Stimulated activated CD8-positive, alpha-beta memory T cell treated with anti-CD3 and anti-CD28 coated beads, Interleukin-7, amount 100 ng/mL, for 4 hours (primary cell): ENCODE results near the gene ZNF764.
A peak's percentile ranks its signal among the peaks of the same experiment; 100 is the strongest.

ENCODE experiments used
- DNase-seq, 2 donors: peaks; one replicate each; pipeline ENCODE4 v3.0.0-alpha.2; 2020; ENCODE audit warnings: low read depth in 2 of 2

Gene ZNF764

DNA sequence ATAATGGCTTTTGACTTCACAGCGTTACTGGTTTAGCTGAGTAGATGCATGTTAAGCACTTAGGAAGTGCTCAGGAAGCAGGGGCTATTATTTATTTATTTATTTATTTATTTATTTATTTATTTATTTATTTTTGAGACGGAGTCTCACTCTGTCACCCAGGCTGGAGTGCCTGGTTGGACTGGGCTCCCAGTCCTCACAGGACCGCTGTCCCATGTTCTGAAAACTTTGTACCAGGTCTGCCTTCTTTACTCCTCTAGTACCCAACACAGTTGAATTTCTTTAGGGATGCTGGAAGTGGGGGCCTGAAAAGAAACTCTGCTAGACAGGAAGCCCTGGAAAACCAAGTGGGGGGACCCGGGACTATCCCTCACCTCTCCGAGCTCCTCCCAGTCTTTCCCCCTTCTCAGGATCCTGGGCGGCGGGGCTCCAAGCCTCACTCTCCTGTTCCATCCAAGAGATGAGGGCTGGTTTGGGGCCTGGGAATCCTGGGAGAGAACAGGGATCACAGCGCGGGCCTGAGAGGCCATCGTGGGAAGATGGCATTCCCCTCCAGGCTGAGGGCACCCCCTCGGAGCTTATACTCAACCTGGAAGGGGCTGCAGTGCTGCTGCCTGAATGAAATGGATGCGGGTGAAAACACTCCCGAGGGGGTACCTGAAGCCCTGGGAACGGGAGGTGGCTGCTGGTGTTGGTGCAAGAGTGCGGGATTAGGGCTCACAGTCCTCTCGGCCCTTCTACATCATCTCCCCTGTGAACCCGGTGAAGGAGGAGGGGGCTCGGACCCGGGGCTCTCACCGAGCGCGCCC is 12.7 kb upstream of the ZNF764 start:
- no peak for DNase-seq

DNA sequence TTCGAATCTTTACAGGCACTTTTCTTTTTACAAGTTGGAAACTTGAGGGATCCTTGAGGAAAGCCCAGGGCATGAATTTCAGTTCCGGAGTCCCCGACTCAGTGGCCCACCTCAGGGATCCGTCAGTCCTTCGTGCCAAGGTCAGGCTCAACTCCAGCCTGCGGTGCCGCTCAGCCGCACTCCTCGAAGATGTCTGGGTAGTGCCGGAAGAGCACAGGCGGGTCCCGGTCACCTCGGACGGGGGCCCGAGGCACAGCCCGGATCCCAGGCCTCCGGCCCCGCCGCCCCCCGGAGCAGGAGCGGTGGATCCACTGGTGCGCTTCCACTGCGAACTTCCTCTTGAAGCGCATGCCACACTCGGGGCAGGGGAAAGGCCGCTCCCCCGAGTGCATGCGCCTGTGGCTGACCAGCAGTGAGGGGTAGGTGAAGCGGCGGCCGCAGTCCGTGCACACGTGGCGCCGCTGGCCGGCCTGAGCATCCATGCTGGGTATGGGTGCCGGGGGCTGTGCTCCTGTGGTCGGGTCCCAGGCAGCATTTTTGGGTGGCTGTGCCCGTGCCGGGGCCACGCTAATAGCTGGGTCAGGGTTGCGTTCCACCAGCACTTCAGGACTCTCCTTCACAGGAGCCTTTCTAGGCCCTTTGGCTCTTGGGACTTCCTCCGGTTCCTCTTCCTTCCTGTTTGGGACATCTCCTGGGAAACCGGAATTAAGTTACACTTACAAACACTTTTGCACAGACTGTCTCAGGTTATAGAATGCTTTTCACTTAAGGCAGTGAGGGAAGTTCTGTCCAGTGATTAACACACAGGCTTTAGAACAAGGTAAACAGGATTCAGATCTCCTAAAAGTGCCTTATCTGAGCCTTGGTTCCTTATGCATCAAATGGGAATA is 11.8 kb upstream of the ZNF764 start:
- no peak for DNase-seq

DNA sequence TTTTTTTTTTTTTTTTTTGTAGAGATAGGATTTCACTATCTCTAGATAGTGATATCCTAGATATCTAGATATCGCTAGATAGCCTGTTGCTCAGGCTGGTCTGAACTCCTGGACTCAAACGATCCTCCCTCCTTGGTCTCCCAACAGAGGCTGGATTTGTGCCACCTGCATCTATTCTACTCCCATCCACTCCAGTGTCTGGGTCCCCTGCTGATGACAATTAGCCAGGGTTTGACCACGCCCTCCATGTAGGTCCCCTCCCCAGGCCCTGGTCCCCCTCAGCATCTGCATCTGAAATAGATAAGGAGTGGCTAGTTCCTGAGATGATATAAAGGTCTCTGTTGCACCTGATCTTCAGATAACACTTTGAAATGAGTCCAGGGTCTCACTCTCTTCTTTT is 11.1 kb upstream of the ZNF764 start:
- DNase-seq = no peak

DNA sequence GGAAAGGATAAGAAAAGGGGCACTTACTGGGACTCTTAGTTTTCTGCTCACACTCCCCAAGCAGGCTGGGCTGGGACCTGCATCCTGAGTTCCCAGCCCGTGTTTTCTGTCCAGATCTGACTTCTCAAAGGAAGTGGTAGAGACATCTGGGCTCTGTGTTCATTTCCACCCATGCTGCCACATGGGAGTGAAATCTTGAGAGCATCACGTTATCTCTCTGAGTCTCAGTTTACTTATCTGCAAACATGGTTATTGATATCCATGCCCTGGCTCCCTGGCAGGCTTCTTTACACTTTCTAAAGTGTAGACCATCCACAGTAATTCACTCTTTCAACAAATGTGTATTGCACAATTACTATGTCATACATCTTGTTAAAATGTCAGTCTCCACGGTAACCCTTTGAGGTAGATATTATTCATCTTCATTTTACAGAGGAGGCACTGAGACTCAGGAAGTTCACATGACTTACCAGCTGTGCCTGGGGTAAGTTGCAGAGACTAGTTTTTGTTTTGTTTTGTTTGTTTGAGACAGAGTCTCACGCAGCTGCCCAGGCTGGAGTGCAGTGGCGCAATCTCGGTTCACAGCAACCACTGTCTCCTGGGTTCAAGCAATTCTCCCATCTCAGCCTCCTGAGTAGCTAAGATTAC is 9.9 kb upstream of the ZNF764 start:
- no peak for DNase-seq

DNA sequence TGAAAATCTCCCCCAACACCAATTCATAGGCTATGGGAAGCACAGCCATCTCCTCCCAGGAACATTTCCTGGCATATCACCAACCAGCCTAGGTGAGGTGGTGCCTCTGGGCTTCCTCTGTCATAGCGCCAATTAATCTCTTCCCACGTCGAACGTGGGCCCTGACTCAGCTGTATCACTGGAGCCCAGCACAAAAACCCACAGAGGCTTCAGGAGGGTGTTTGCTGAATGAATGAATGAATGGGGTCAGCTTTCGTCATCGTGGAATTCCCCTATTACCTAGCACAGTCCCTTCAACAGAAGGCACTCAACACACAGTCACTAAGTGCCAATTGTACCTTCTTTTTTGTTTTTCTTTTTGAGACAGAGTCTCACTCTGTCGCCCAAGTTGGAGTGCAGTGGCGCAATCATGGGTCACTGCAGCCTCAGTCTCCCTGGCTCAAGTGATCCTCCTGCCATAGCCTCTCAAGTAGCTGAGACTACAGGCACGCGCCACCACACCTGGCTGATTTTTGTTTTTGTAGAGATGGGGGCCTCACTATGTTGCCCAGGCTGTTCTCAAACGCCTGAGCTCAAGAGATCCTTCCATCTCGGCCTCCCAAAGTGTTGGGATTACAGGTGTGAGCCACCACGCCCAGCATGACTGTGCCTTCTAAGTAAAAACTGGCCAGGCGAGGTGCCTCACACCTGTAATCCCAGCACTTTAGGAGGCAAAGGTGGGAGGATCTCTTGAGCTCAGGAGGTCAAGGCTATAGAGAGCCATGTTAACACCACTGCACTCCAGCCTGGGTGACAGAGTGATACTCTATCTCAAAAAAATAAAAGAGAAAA is 9.2 kb upstream of the ZNF764 start:
- DNase-seq = peak; percentile 51 to 59

DNA sequence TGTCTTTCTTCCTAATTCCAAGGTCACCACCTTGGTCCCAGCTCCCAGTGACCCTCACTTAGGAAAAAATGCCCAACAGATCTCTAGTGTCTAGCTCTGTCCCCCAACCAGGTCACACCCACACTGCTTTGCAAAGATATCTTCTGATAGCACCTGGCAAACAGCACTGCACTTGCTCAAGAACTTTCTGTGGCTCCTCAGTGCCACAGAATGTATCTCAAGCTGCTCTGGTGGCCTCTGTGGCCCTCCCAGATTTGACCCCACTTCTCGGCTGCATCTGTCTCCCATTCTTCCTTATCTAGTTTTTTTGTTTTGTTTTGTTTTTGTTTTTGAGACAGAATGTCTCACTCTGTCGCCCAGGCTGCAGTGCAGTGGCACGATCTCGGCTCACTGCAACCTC is 8.4 kb upstream of the ZNF764 start:
- DNase-seq = no peak

DNA sequence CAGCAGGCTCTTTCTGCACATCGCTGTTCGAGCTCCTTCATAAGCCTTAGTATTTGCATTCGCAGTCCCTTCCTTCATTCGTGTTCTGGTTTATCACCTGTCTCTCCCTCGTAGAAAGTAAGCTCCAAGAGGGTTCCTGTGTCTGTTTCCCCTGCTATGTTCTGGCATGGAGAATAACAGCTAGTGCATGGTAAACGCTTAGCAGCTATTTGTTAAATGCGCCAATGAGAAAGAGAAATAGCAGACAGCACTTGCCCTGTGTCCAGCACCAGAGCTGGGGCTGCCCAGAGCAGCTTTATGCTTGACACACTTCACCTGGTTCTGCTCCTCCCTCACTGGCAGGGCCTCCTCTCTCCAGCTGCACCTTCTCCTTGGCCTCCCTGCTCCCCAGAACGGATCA is 7.8 kb upstream of the ZNF764 start:
- no peak for DNase-seq

DNA sequence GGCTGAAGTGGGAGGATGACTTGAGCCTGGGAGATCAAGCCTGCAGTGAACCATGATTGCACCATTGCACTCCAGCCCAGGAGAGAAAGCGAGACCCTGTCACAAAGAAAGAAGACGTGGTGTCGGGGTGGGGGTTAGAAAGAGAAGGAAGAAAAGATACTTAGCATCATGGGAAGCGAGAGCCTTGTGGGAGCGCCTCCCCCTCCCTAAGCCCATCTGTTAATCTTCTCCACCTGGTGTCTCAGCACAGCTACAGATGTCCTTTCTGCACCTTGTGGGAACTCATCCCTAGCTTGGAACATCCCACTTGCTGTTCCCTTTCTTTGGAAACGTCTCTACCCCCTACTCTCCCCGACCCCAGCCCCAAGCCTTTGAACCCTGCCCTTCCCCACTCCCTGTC is 7.4 kb upstream of the ZNF764 start:
- DNase-seq = no peak

DNA sequence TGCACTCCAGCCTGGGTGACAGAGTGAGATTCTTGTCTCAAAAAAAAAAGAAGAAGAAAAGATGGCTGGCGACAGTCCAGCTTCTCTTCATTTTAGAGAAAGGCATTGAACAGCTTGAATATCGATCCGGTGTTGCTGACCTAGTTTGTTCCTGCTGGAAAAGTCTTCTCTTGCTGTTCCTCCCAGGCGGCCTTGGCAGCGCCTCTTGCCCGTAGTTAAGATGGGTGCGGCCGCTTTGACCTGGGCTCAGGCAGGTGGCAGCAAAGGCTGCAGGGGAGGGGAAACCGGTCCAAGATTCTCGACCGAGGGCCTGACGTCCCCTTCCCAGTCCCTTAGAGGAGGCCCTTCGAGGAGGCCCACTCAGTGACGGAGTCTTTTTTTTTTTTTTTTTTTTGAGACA is 3.8 kb upstream of the ZNF764 start:
- no peak for DNase-seq

DNA sequence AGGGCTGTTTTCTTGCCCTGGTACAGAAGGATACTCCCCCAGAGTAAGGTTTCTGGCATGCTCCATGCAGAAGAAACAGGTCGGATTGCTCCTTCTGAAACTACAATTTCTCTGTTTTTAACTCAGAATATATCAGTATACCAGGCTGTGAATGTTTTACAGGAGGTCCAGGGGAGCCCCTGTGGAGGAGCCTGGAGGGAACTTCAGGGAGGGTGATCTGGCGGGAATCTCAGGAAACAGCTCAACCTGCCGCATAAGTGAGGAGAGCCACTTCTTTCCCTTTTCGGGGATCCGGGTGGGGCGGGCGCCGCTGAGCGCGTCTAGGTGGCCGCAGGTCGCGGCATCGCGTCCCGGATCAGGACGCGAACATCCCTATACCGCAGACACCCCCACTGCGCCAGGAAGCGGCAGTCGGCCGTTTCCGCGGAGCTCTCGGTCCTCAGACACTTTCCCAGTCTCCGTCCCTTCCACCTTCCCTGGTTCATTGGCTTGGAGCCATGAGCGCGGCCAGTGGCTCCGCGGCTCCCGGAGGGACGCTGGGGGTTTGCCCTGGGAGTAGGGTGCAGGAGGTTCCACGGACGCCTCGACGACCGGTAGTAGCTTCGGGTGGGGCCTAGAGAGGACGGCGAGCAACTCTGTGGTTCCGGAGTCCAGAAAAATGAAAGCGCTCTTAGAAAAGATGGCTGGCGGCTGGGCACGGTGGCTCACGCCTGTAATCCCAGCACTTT is 3.1 kb upstream of the ZNF764 start:
- DNase-seq = no peak

DNA sequence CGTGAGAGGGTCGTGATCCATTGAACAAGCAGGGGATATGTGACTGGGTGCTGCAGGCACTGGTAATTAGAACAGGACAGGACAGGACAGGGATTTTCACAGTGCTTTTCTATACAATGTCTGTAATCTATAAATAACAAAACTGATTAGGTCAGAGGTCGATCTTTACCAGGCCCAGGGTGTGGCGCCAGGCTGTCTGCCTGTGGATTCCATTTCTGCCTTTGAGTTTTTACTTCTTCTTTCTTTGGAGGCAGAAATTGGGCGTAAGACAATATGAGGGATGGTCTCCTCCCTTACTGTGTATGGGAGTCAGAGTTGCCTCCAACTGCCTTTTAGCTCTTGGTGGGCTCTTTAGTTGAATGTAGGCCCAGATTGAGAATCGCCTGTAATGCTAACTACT is 1.5 kb upstream of the ZNF764 start:
- no peak for DNase-seq

DNA sequence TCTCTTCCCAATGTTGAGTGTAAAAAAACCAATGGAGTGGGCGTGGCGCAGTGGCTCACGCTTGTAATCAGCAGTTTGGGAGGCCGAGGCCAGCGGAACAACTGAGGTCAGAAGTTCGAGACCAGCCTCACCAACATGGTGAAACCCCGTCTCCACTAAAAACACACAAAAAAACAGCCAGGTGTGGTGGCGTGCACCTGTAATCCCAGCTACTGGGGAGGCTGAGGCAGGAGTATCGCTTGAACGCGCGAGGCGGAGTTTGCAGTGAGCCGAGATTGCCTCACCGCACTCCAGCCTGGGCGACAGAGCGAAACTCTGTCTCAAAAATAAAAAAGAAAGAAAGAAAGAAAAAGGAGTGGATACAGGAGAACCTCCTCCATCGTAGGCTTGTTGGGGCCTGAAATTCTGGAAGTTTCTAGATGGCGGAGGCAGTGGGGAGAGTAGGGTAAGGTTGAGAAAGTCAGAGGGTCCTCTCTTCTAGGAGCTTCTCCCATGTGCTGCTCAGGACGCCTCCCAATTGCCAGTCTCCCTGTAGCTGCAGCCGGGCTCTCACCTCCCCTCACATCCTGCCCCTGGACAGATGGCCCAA is 709 bp upstream of the ZNF764 start:
- DNase-seq = no peak

DNA sequence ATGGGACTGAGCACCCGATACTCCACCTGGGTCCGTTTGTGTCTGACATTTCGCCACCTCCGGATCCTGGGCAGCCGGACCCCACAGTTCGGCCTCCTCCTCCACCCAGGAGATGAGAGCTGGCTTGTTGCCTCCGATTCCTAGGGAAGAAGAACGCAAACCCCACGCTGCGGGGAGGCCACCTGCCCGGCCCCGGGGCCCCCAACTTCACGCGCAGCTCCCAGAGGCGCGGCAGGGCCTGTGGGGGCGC is 542 bp downstream of the ZNF764 start:
- DNase-seq = no peak

DNA sequence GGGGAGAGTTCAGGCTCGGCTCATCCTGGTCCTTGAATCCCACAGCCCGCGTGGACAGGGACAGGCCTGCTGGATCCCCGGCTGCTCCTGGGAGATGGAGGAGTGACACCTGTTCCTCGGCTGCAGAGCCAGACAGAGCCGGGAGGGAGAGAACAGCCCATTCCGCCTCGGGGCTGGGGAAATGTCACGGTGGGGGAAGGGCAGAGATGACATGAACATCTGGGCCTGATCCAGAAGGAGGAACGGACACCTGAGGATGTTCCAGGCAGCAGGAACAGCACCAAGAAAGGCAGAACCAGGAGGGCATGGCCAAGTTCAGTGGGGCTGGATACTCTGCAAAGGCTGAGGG is 2.1 kb downstream of the ZNF764 start:
- DNase-seq = no peak

DNA sequence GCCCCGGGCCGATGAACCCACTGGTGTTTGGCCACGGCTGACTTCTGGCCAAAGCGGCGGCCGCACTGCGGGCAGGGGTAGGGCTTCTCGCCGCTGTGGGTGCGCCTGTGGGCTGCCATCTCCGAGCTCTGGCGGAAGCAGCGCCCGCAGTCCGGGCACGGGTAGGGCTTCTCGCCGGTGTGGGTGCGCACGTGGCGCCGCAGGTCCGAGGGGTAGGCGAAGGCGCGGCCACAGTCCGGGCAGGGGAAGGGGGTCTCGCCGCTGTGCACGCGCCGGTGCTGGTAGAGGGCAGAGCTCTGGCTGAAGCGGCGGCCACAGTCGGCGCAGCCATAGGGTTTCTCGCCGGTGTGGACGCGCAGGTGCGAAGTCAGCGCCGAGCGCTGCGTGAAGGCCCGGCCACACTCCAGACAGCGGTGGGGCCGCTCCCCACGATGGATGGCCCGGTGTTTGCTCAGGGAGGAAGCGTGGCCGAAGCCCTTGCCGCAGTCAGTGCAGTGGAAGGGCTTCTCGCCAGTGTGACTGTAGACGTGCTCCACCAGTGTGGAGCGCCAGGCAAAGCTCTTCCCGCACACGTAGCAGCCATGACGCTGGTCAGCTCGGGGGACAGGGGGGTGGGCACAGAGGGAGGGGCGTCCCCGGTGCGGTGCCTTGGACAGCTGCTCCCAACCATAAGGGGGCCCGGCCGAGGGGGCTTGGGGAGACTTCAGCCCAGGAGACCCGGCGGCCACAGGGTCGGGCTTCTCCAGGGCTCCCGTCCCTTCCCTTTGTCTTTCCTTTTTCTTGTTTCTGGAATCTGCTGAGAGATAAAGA is 2.7 kb downstream of the ZNF764 start:
- DNase-seq = no peak

DNA sequence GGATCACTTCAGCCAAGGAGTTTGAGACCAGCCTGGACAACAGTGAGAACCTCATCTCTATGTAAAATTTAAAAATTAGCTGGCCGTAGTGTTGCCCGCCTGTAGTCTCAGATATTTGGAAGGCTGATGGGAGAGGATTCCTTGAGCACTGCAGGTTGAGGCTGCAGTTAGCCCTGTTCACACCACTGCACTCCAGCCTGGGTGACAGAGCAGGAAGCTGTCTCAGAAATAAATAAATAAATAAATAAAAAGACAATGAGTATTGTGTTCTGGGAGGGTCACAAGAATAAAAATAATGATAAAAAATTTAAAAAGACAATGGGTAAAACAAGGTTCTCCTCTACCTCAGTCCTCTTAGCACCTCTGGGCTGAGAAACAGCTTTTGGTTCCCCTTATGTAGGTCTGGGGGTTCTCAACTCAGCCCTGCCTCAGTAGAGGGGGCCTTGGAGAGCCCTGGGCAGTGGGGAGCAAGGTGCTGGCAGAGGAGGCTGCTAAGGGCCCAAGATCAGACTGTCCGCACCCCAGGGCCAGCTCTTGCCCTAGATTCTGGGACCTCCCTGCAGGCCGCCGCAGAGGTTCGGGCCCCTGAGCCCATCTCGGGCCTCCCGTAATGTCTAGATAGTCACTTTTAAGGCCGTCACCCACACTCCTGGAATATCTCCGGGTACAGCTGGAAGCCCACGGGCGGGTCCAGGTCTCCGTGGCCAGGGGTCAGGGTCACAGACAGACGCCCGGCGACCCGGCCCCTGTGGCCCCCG is 3.4 kb downstream of the ZNF764 start:
- no peak for DNase-seq

DNA sequence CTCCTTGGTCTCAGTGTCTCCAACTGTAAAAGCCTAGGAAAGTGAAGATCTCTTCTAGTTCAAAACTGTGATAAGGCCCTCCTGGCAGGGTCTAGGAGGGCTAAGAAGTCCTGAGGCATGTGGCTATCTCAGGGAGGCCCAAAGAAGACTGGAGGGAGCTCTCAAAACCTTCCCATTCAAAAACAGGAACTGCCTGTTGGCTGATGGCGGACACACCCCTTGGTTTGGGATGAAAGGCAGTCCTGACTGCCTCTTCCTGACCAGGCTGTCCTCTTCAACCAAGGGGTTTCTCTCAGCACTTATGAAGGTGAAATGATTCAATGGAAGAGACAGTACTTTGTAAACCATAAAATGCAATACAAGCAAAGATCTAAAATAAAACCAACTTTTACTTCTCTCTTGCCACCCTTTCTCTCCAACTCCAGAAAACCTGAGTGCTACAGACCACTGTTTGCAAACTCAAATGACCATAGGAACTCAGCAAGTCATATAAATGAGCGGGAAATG is 4.7 kb downstream of the ZNF764 start:
- no peak for DNase-seq

DNA sequence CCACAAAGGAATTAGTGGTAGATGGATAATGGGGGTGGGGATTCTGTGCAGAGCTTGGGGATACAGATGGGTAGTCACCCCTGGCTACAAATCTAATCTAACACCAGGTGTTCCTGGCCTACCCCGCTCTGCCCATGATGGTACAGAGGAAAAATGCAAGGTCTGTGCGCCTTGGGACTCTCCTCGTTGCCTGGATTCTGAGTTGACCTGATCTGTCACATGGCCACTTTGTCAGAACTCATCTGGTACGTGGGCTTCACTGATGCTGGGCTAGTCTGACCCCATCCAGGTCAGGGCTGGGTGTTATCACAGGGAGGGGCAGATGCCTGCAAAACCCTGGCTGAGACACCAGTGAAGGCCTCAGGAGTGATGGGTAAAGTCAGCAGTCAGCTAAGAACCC is 5.2 kb downstream of the ZNF764 start:
- DNase-seq = no peak

DNA sequence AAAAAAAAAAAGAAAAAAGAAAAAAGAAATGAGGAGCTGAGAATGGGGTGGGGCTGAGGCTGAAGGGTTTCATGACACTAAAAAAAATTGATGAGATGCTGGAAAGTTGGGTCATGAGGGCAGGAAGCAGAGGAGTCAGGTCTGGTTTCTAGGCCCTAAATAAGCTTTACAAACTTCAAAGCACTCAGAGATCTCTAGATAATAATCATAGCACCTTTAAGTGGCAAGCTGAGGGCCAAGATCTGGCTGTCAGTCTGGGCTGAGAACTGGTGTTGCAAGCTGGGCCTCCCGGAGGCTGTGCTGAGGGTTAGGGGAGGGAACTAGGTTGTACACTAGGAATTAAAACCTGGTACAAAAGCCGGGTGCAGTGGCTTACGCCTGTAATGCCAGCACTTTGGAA is 6.4 kb downstream of the ZNF764 start:
- peak; percentile 35 to 46 for DNase-seq
